Measurements from ENCODE around the gene POLD2.

POLD2 gene

DNA sequence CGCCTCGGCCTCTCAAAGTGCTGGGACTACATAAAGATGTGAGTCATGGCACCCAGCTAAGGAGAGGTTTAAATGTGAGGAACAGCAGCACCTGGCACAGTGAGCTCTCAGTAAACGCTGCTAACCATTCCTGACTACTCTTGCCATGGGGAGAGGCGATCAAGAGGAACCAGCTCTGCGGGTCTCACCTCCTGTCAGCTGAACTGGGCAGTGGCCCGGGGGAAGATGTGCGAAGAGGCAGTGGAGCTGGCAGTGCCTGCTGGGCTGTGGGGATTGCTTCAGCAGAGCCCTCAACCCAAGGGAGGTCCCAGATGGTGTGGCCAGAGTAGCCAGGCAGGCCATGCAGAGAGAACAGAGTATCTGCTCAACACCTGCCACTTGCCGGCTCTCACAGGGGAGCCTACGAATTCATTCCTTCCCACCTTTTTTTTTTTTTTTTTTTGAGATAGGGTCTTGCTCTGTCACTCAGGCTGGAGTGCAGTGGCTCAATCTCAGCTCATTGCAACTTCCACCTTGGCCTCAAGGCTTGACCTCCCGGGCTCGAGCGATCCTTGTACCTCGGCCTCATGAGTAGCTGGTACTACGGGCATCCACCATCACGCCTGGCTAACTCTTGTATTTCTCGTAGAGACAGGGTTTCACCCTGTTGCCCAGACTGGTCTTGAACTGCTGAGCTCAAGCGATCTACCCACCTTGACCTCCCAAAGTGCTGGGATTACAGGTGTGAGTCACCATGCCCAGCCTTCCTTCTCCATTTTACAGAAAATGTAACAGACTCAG lies 47.9 kb downstream of the POLD2 start:
- H3K4me3 ChIP-seq (ENCODE audit: low read depth, low read length), result no peak overlapping the region
- TF ChIP-seq CTCF (IDR thresholded peaks at IDR 0.05; ENCODE audit: low read depth, low read length), result no peak

- H3K4me3 ChIP-seq (ENCODE audit: low read depth, low read length), result no peak overlapping the region
- TF ChIP-seq CTCF (IDR thresholded peaks at IDR 0.05; ENCODE audit: low read depth, low read length), result no peak
Observed at GRCh38 chr7:44074349-44074695, 49.0 kb downstream of the POLD2 start.

DNA sequence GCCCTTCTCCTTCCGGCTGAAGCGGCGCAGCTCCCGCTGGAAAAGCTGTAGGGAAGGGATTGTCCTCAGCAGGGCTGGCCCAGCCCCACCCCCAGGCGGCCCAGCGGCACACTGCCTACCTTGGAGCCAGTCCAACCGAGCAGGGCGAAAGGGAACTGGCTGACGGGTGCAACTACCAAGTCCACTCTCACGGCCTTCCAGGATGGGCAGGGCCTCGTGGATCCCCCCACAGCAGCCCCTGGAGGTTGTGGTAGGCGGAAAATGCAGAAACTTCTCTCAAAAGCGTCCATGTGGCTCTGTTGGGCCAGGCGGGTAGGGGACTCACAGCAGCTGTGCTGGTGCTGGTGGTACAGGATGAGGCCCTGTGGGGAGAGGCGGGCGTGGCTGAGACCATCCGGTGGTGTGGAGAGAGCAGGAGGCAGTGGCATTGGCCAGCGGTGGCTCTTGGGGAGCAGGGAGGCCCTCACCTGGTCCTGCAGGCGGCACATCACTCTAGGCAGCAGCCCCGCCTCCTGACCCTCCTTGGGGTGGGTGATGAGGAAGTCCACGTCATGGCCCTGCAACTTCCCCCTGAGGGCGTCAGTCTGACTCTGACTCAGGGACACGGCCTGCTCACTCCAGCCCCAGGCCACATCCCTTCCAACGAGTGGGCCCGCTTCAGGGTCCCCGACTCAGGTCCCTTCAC lies 49.5 kb downstream of the POLD2 start:
- TF ChIP-seq CTCF (IDR thresholded peaks at IDR 0.05; ENCODE audit: low read depth, low read length), result no peak
- H3K4me3 ChIP-seq (ENCODE audit: low read depth, low read length), result no peak overlapping the region

DNA sequence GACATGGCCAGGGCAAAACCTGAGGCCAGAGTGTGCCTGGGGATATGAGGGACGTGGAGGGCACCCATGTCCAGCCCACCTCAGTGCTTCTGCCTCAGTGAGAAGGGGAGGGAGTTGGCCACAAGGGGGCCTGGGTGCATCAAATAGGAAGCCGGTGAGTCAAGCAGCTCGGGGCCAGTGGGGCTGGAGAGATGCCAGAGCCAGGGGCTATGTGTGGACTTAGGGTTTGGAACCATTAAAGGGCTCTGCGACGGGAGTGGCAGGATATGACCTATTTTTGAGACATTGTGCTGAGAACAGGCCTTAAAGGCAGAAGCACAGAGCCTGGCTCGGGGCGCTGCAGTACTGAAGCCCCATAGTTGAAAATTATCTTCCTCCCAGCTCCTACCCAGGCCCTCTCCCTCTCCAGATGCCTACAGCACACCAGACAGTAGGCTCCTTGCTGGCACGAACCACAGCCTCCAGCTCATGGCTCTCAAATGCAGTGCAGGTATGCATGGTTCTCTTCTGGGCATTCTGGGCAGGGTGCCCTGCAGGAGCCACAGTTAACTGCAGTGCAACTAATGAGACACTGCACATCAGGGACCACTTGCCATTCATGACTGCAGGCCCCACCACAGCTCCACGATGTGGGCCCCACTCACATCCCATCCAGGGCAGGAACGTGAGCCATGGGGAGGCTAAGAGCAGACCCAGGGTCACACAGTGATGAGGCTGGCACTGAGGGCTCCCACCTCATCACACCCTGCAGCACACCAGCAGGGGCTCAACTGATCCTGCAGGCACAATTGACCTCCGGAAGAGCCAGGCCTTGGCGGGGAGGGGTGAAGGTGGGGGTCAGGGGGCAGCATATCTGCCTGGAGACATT lies 50.8 kb downstream of the POLD2 start:
- no peak overlapping the region for H3K4me3 ChIP-seq (ENCODE audit: low read depth, low read length)
- TF ChIP-seq CTCF (IDR thresholded peaks at IDR 0.05; ENCODE audit: low read depth, low read length), result peak; percentile 88

DNA sequence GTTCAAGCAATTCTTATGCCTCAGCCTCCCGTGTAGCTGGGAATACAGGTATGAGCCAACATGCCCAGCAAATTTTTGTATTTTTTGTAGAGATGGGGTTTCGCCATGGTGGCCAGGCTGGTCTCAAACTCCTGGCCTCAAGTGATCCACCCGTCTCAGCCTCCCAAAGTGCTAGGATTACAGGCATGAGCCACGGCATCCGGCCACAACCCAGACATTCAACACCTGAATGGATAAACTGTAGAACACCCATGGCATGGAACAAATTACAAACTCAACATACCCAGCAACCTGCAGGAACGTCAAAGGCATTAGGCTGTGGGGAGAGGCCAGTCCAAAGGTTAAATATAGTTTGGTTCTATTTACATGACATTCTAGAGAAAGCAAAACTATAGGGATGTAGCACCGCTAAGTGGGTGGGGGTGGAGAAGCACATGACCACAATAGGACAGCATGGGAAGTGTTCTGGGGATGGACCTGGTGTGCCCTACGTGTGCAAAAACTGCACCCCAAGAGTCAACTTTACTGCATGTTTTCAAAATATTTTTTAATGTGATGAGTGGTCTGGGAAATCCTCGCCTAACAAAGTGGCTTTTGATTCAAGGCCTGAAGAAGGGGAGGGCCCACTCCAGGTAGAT lies 51.5 kb downstream of the POLD2 start:
- no peak for TF ChIP-seq CTCF (IDR thresholded peaks at IDR 0.05; ENCODE audit: low read depth, low read length)
- H3K4me3 ChIP-seq (ENCODE audit: low read depth, low read length), result no peak overlapping the region

DNA sequence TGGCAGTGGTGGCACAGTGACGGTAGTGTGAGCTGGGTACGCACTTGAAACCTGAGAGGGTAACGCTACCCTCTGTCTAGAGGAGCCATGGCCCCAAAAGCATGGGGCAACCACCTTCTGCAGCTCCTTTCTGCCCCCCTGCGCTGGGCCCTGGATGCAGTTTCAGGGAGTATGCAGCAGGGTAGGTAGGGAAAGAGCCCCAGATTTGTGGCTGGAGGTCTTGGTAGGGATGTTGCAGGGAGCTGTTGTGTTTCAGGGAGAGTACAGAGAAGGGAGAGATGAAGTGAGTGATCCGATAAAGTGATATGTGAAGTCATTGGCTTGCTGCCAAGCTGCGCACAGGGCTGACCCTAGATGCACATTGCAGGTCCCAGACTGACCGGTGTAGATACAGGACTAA lies 55.3 kb downstream of the POLD2 start:
- no peak overlapping the region for H3K4me3 ChIP-seq (ENCODE audit: low read depth, low read length)
- no peak for TF ChIP-seq CTCF (IDR thresholded peaks at IDR 0.05; ENCODE audit: low read depth, low read length)

All from WI38 (cell line).